Measurements from ENCODE around the gene SLC2A4RG. TPM values are rescaled to one million over a fixed set of nuclear protein-coding genes. Genes with fewer than 3 reads are reported as not detected.

SLC2A4RG gene
- polyA plus RNA-seq, 1 experiment = 52.0 TPM

- H3K4me3 ChIP-seq (ENCODE audit: low read depth, low read length) = no peak overlapping the region
- no peak for TF ChIP-seq CTCF (IDR thresholded peaks at IDR 0.05; ENCODE audit: insufficient read depth, low read depth, low read length)
- no peaks in the 10 kb centered on the region for H3K36me3 ChIP-seq (ENCODE audit: control insufficient read depth, insufficient read depth, low read length)
- ChIA-PET CTCF (interaction anchor here (1.4 kb wide), 1 partner anchor 19 kb away, joined by 5 read pairs; no protein-coding TSS in a partner anchor), POLR2A (no interaction called here)
- no peak for DNase-seq (ENCODE audit: low read depth)
- H3K27me3 ChIP-seq (ENCODE audit: control insufficient read depth, insufficient read depth, low read length) = no peaks in the 10 kb centered on the region; the same call in 1 of the 2 replicates
Observed at GRCh38 chr20:63755933-63756647, 16.5 kb downstream of the SLC2A4RG start.

GRCh38 chr20:63756648-63756991 lies 17.0 kb downstream of the SLC2A4RG start:
- ChIA-PET POLR2A (no interaction called here), CTCF (no interaction called here)
- Histone ChIP-seq H3K4me3 (ENCODE audit: low read depth, low read length) (no peak overlapping the region), H3K36me3 (ENCODE audit: control insufficient read depth, insufficient read depth, low read length) (no peaks in the 10 kb centered on the region), H3K27me3 (ENCODE audit: control insufficient read depth, insufficient read depth, low read length) (no peaks in the 10 kb centered on the region; the same call in 1 of the 2 replicates)
- no peak for TF ChIP-seq CTCF (IDR thresholded peaks at IDR 0.05; ENCODE audit: insufficient read depth, low read depth, low read length)
- DNase-seq (ENCODE audit: low read depth) = no peak

GRCh38 chr20:63758152-63758551 lies 18.6 kb downstream of the SLC2A4RG start:
- no peak for TF ChIP-seq CTCF (IDR thresholded peaks at IDR 0.05; ENCODE audit: insufficient read depth, low read depth, low read length)
- CTCF ChIA-PET = no interaction called here
- Histone ChIP-seq H3K36me3 (ENCODE audit: control insufficient read depth, insufficient read depth, low read length) (no peaks in the 10 kb centered on the region), H3K4me3 (ENCODE audit: low read depth, low read length) (no peak overlapping the region), H3K27me3 (ENCODE audit: control insufficient read depth, insufficient read depth, low read length) (no peaks in the 10 kb centered on the region; the same call in 1 of the 2 replicates)
- POLR2A ChIA-PET = no interaction called here
- no peak for DNase-seq (ENCODE audit: low read depth)

- CTCF ChIA-PET = interaction anchor here (2.2 to 5.8 kb wide), 2 partner anchors 15 to 26 kb away, joined by 11 to 32 read pairs; no protein-coding TSS in a partner anchor
Observed at GRCh38 chr20:63759377-63759901, 19.9 kb downstream of the SLC2A4RG start.

More at GRCh38 chr20:63759377-63759901, 19.9 kb downstream of the SLC2A4RG start:
- no peak for TF ChIP-seq CTCF (IDR thresholded peaks at IDR 0.05; ENCODE audit: insufficient read depth, low read depth, low read length)
- Histone ChIP-seq H3K27me3 (ENCODE audit: control insufficient read depth, insufficient read depth, low read length) (no peaks in the 10 kb centered on the region; the same call in 1 of the 2 replicates), H3K36me3 (ENCODE audit: control insufficient read depth, insufficient read depth, low read length) (no peaks in the 10 kb centered on the region), H3K4me3 (ENCODE audit: low read depth, low read length) (no peak overlapping the region)
- POLR2A ChIA-PET = no interaction called here
- DNase-seq (ENCODE audit: low read depth) = no peak
